Islet precursor cell (in vitro differentiated cells): ENCODE results near the gene ITPR1.
A peak's percentile ranks its signal among the peaks of the same experiment; 100 is the strongest.

Experiments
- DNase-seq: peaks from one replicate; pipeline ENCODE4 v3.0.0-alpha.2; 2018

ITPR1 gene

GRCh38 chr3:4795905-4796304 lies 302.8 kb downstream of the ITPR1 start:
- no peak for DNase-seq

- no peak for DNase-seq
Observed at GRCh38 chr3:4797201-4797705, 304.1 kb downstream of the ITPR1 start.

GRCh38 chr3:4799266-4800256 lies 306.4 kb downstream of the ITPR1 start:
- DNase-seq: no peak

GRCh38 chr3:4800595-4800994 lies 307.4 kb downstream of the ITPR1 start:
- DNase-seq: no peak

GRCh38 chr3:4801892-4802291 lies 308.7 kb downstream of the ITPR1 start:
- DNase-seq: no peak

- DNase-seq: no peak
Observed at GRCh38 chr3:4802903-4803302, 309.8 kb downstream of the ITPR1 start.

- no peak for DNase-seq
Observed at GRCh38 chr3:4804161-4805058, 311.3 kb downstream of the ITPR1 start.

- DNase-seq: no peak
Observed at GRCh38 chr3:4805662-4806061, 312.5 kb downstream of the ITPR1 start.

GRCh38 chr3:4806535-4807108 lies 313.5 kb downstream of the ITPR1 start:
- DNase-seq: no peak

- DNase-seq: no peak
Observed at GRCh38 chr3:4807381-4808280, 314.5 kb downstream of the ITPR1 start.

GRCh38 chr3:4808637-4809036 lies 315.5 kb downstream of the ITPR1 start:
- no peak for DNase-seq

GRCh38 chr3:4809922-4810321 lies 316.8 kb downstream of the ITPR1 start:
- no peak for DNase-seq

GRCh38 chr3:4812591-4812990 lies 319.4 kb downstream of the ITPR1 start:
- DNase-seq: no peak

GRCh38 chr3:4813909-4814304 lies 320.8 kb downstream of the ITPR1 start:
- DNase-seq: peak; percentile 64

GRCh38 chr3:4814305-4814903 lies 321.3 kb downstream of the ITPR1 start:
- DNase-seq: peak; percentile 72

GRCh38 chr3:4814904-4815574 lies 321.9 kb downstream of the ITPR1 start:
- no peak for DNase-seq

- no peak for DNase-seq
Observed at GRCh38 chr3:4816306-4816705, 323.2 kb downstream of the ITPR1 start.

GRCh38 chr3:4816718-4817117 lies 323.6 kb downstream of the ITPR1 start:
- DNase-seq: no peak

- no peak for DNase-seq
Observed at GRCh38 chr3:4817128-4817527, 324.0 kb downstream of the ITPR1 start.

- DNase-seq: no peak
Observed at GRCh38 chr3:4818164-4818563, 325.0 kb downstream of the ITPR1 start.
